ENCODE measurements around the gene AUNIP.

Gene AUNIP

GRCh38 chr1:25819491-25820246, 39.6 kb downstream of the AUNIP start, which contains the start of gene MTFR1L:
MTFR1L (plus strand) TSS chr1:25819954; CDS start chr1:25823105, 3,151 bp downstream.
- H3K4me3 ChIP-seq (ENCODE audit: low read depth, low read length), result peak within 1 kb of the TSS; percentile 78
- peak; percentile 91 for DNase-seq (ENCODE audit: low read depth)
- TF ChIP-seq MAX (IDR thresholded peaks at IDR 0.05; ENCODE audit: low read depth, low read length), result peak; percentile 46; the same call in 1 of the 2 replicates
- TF ChIP-seq, protein P1, sequence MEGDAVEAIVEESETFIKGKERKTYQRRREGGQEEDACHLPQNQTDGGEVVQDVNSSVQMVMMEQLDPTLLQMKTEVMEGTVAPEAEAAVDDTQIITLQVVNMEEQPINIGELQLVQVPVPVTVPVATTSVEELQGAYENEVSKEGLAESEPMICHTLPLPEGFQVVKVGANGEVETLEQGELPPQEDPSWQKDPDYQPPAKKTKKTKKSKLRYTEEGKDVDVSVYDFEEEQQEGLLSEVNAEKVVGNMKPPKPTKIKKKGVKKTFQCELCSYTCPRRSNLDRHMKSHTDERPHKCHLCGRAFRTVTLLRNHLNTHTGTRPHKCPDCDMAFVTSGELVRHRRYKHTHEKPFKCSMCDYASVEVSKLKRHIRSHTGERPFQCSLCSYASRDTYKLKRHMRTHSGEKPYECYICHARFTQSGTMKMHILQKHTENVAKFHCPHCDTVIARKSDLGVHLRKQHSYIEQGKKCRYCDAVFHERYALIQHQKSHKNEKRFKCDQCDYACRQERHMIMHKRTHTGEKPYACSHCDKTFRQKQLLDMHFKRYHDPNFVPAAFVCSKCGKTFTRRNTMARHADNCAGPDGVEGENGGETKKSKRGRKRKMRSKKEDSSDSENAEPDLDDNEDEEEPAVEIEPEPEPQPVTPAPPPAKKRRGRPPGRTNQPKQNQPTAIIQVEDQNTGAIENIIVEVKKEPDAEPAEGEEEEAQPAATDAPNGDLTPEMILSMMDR (IDR thresholded peaks at IDR 0.05; ENCODE audit: low read depth, low read length), result no peak
- TF ChIP-seq POLR2A (IDR thresholded peaks at IDR 0.05; ENCODE audit: extremely low read depth, insufficient read length), result peak; percentile 90
- TF ChIP-seq MYC (IDR thresholded peaks at IDR 0.05; ENCODE audit: low read depth, low read length), result peak; percentile 51; the same call in 1 of the 2 replicates

GRCh38 chr1:25818569-25818968, 40.7 kb downstream of the AUNIP start:
- TF ChIP-seq MAX (IDR thresholded peaks at IDR 0.05; ENCODE audit: low read depth, low read length), result no peak
- TF ChIP-seq POLR2A (IDR thresholded peaks at IDR 0.05; ENCODE audit: extremely low read depth, insufficient read length), result no peak
- no peak for TF ChIP-seq MYC (IDR thresholded peaks at IDR 0.05; ENCODE audit: low read depth, low read length)
- TF ChIP-seq, protein P1 (IDR thresholded peaks at IDR 0.05; ENCODE audit: low read depth, low read length), result no peak
- H3K4me3 ChIP-seq (ENCODE audit: low read depth, low read length), result no peak overlapping the region
- DNase-seq (ENCODE audit: low read depth), result no peak

GRCh38 chr1:25817840-25818501, 41.3 kb downstream of the AUNIP start:
- H3K4me3 ChIP-seq (ENCODE audit: low read depth, low read length), result no peak overlapping the region
- no peak for DNase-seq (ENCODE audit: low read depth)
- TF ChIP-seq MYC (IDR thresholded peaks at IDR 0.05; ENCODE audit: low read depth, low read length) (no peak), MAX (IDR thresholded peaks at IDR 0.05; ENCODE audit: low read depth, low read length) (no peak), POLR2A (IDR thresholded peaks at IDR 0.05; ENCODE audit: extremely low read depth, insufficient read length) (no peak)
- TF ChIP-seq, protein P1 (IDR thresholded peaks at IDR 0.05; ENCODE audit: low read depth, low read length), result no peak

GRCh38 chr1:25816112-25816718, 43.0 kb downstream of the AUNIP start:
- H3K4me3 ChIP-seq (ENCODE audit: low read depth, low read length), result no peak overlapping the region
- TF ChIP-seq MYC (IDR thresholded peaks at IDR 0.05; ENCODE audit: low read depth, low read length) (no peak), MAX (IDR thresholded peaks at IDR 0.05; ENCODE audit: low read depth, low read length) (no peak), POLR2A (IDR thresholded peaks at IDR 0.05; ENCODE audit: extremely low read depth, insufficient read length) (no peak)
- TF ChIP-seq, protein P1 (IDR thresholded peaks at IDR 0.05; ENCODE audit: low read depth, low read length), result no peak
- no peak for DNase-seq (ENCODE audit: low read depth)

GRCh38 chr1:25815208-25816111, 43.8 kb downstream of the AUNIP start:
- TF ChIP-seq, protein P1 (IDR thresholded peaks at IDR 0.05; ENCODE audit: low read depth, low read length), result no peak
- DNase-seq (ENCODE audit: low read depth), result no peak
- H3K4me3 ChIP-seq (ENCODE audit: low read depth, low read length), result no peak overlapping the region
